Fibroblast of skin of back (primary cell): ENCODE data around the gene VAPB. TPM values are rescaled to one million over a fixed set of nuclear protein-coding genes. Genes with fewer than 3 reads are reported as not detected.
A peak's percentile ranks its signal among the peaks of the same experiment; 100 is the strongest.
"Not testable (repeated sequence)": the region's sequence is repeated elsewhere in the genome, so short reads cannot be mapped to it uniquely, and the experiment has no call there.

Source experiments
- DNase-seq: peaks from one replicate; pipeline ENCODE4 v3.0.0-alpha.2; 2013
- polyA plus RNA-seq, 2 experiments: library from polyadenylated mRNA; unstranded; fragments of 120-200 nt; gene quantifications; one replicate each; pipeline ENCODE4 v1.2.1, GENCODE V29; 2013; ENCODE audit not compliant: insufficient read length in 2 of 2

Gene VAPB, protein sequence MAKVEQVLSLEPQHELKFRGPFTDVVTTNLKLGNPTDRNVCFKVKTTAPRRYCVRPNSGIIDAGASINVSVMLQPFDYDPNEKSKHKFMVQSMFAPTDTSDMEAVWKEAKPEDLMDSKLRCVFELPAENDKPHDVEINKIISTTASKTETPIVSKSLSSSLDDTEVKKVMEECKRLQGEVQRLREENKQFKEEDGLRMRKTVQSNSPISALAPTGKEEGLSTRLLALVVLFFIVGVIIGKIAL
- 54.7 TPM for polyA plus RNA-seq (2013, experiment 1 of 2; ENCODE audit: insufficient read length)
- polyA plus RNA-seq (2013, experiment 2 of 2; ENCODE audit: insufficient read length): 44.4 TPM

GRCh38 chr20:58388882-58389323, at the start of gene VAPB:
VAPB (plus strand) TSS chr20:58389229; CDS start chr20:58389460, 231 bp downstream.
- DNase-seq: peak; percentile 94

DNA sequence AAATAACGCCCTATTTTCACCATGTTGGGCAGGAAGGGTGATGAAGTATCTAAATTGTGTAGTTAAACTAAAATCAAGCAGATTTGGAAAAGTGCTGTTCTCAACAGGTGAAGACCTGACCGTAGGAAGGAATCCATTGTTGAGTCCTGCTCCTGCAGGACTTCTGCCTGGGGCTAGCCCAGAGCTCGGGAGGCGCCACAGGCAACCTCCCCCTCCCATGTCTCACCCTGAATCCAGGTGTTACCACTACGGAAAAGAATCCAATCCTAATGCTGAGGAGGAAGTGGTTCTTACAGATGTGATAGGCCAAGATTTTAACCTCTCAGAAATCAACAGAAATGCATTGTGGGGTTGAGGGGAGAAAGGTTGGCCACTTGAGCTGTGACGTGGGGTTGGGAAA, 49.3 kb upstream of the VAPB start:
- DNase-seq: no peak

- no peak for DNase-seq
Observed at GRCh38 chr20:58340151-58340550, 48.9 kb upstream of the VAPB start.

GRCh38 chr20:58340853-58341252, 48.2 kb upstream of the VAPB start:
- DNase-seq: peak; percentile 16

DNA sequence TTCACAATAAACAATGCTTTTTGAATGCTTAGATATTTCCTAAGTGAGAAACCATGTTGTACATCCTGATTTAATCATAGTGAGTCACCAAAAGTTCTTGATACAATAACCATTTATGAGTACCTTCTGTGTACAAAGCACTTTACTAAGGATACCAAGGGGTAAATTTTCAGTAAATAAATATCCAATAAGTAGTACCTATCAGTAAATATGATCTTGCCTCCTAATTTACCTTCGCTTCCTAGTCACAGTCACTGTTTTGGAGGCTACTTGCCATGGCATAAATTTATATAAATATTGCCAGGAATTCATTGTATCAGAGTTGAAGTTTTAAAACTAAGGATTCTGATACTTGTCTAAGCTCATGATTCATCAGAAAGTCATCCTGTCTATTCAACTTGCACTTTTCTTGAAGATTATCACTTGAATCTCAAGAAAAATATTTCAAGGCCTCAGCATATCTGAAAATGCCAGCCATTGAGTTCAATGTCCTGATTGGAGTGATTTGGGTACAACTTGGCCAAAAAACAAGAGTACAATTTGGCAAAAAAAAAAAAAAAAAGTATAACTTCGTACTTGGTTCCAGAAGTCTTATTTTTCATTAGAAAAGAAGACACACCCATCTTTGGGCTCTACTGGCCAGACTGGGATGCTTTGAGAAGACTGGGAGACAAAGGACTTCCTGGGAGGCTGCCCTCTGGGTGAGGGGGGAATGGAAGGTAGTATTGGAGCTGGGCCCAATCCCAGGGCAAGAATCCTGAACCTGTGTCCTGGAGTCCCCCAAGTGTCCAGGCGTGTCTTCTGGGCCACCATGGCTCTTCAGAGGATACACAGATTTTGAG, 46.7 kb upstream of the VAPB start:
- DNase-seq: peak; percentile 83

GRCh38 chr20:58344741-58345140, 44.3 kb upstream of the VAPB start:
- DNase-seq: peak; percentile 56

GRCh38 chr20:58349570-58349969, 39.5 kb upstream of the VAPB start:
- DNase-seq: peak; percentile 76

DNA sequence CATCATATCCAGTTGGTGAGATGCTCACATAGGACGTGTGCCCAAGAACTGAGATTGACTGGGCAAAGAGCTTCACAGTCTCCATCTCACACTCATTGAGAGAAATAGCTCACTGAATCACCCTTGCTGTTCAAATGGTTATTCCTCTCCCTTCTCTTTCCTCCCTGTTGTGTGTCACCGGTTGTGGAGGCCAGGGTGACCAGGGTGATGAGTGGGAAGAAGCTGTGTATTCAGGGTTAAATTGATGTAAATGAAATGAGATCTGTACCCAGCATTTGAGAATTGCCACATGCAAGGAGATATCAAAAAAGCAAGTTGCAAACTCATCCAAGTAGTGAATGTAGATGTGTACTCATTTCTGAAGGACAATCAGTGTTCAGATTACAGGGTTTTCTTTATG, 36.6 kb upstream of the VAPB start:
- DNase-seq: no peak

GRCh38 chr20:58359441-58359840, 29.6 kb upstream of the VAPB start:
- DNase-seq: no peak

GRCh38 chr20:58360936-58361335, 28.1 kb upstream of the VAPB start:
- DNase-seq: no peak

- DNase-seq: peak; percentile 86
Observed at GRCh38 chr20:58361481-58362205, 27.4 kb upstream of the VAPB start.

DNA sequence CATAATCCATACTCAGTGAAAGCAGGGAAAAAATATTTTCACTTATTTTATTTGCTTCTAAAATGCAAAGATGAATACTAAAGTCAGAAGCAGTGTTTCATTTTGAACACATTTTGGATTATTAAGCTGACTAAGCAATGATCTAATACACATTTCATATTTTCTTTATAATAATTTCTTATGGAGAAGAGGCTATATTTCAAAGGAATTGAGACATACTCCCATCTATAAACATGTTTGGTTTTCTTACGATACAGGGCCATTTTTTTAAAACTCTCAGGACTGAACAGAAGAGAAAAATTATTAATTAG, 26.9 kb upstream of the VAPB start:
- no peak for DNase-seq

GRCh38 chr20:58362970-58363369, 26.1 kb upstream of the VAPB start:
- no peak for DNase-seq

DNA sequence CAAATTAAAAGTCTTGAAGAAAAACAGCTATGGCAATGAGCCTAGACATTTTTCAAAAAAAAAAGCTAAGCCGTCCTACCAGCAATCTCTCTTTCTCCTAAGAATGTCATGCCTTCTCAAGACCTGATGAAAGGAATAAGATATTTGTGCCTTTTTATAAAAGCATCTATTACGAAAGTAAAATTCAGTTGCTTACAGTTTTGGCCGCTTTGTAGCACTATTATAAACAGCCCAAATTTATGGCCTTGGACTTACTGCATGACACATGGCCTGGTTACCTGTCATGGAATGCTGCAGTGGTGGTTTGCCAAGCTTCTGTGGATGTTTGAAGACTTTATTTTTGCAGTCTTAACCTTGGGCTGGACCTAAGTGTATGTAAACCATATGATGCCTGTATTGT, 22.2 kb upstream of the VAPB start:
- no peak for DNase-seq

DNA sequence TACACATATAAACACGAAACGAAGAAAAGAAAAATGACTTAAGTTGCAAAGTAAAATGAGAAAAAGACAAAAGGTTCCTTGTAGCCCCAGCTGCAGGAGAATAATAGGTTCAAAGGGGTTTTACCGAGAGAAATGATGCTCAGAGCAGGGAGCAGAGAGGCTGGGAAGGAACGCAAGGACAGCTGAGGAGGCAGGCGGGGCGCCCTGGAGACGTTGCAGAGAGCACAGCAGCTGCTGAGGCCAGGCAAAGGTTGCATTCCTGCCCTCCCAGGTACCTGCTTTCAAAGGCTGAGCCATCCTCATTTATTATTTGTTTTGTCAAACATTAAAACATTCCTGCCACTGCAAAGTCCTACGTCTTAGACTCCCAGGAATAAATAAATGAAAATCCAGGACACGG, 16.2 kb upstream of the VAPB start:
- DNase-seq: no peak

- not testable (repeated sequence) for DNase-seq
Observed at GRCh38 chr20:58373296-58373695, 15.7 kb upstream of the VAPB start.

GRCh38 chr20:58374027-58374850, 14.8 kb upstream of the VAPB start:
- DNase-seq: no peak

GRCh38 chr20:58374906-58375758, 13.9 kb upstream of the VAPB start:
- DNase-seq: peak; percentile 84

- DNase-seq: no peak
Observed at GRCh38 chr20:58375759-58376352, 13.2 kb upstream of the VAPB start.

DNA sequence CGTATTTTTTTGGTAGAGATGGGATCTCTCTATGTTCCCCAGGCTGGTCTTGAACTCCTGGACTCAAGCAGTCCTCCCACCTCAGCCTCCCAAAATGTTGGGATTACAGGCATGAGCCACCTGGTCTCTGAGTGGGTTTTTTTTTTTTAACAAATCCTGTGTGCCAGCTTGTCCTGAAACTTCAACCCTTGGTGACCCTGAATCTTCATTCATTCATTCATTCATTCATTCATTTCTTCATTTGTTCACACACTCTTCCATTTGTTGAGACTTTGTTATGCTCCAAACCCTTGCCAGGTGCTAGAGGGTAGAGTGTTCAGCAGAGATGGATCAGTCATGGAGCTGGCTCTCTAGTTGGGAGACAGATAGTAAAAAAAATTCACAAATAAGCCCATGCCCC, 12.0 kb upstream of the VAPB start:
- DNase-seq: no peak
